ENCODE results near the gene YEATS4. TPM values are rescaled to one million over a fixed set of nuclear protein-coding genes. Genes with fewer than 3 reads are reported as not detected.

Gene YEATS4
- total RNA-seq, 1 donor, result 20.3 TPM

- H3K4me2 ChIP-seq (ENCODE audit: insufficient read depth, low read length), result no peak overlapping the region
- H3K4me3 ChIP-seq (ENCODE audit: insufficient read depth, low read length), result no peak overlapping the region
- H3K36me3 ChIP-seq (ENCODE audit: insufficient read depth, low read length), result no peaks in the 10 kb centered on the region
- no peak for TF ChIP-seq CTCF (IDR thresholded peaks at IDR 0.05; ENCODE audit: extremely low read depth, low read depth, low read length)
- DNase-seq (ENCODE audit: insufficient read length, low spot score, missing footprints), result no peak
- no peak overlapping the region for H2AFZ ChIP-seq (ENCODE audit: low read length)
- H3K27me3 ChIP-seq (ENCODE audit: insufficient read depth, low read length), result no peaks in the 10 kb centered on the region
- H3K27ac ChIP-seq (ENCODE audit: low read depth, low read length), result no peak overlapping the region
- no peaks in the 10 kb centered on the region for H3K4me1 ChIP-seq (ENCODE audit: insufficient read depth, low read length)
- no peaks in the 10 kb centered on the region for H4K20me1 ChIP-seq (ENCODE audit: insufficient read depth, low read length)
- no peaks in the 10 kb centered on the region for H3K9me3 ChIP-seq (ENCODE audit: low read depth, low read length)
- H3K79me2 ChIP-seq (ENCODE audit: insufficient read depth, low read length), result no peaks in the 10 kb centered on the region
These were observed 77.5 kb downstream of the YEATS4 start for GRCh38 chr12:69437073-69437472.

GRCh38 chr12:69438539-69438938, 79.0 kb downstream of the YEATS4 start:
- Histone ChIP-seq H3K27me3 (ENCODE audit: insufficient read depth, low read length) (no peaks in the 10 kb centered on the region), H3K4me1 (ENCODE audit: insufficient read depth, low read length) (no peaks in the 10 kb centered on the region), H3K9me3 (ENCODE audit: low read depth, low read length) (no peaks in the 10 kb centered on the region), H3K4me2 (ENCODE audit: insufficient read depth, low read length) (no peak overlapping the region), H3K4me3 (ENCODE audit: insufficient read depth, low read length) (no peak overlapping the region), H4K20me1 (ENCODE audit: insufficient read depth, low read length) (no peaks in the 10 kb centered on the region), H2AFZ (ENCODE audit: low read length) (no peak overlapping the region), H3K79me2 (ENCODE audit: insufficient read depth, low read length) (no peaks in the 10 kb centered on the region), H3K36me3 (ENCODE audit: insufficient read depth, low read length) (no peaks in the 10 kb centered on the region), H3K27ac (ENCODE audit: low read depth, low read length) (no peak overlapping the region)
- no peak for TF ChIP-seq CTCF (IDR thresholded peaks at IDR 0.05; ENCODE audit: extremely low read depth, low read depth, low read length)
- no peak for DNase-seq (ENCODE audit: insufficient read length, low spot score, missing footprints)

GRCh38 chr12:69440016-69440415, 80.5 kb downstream of the YEATS4 start:
- no peak for TF ChIP-seq CTCF (IDR thresholded peaks at IDR 0.05; ENCODE audit: extremely low read depth, low read depth, low read length)
- H3K9me3 ChIP-seq (ENCODE audit: low read depth, low read length), result no peaks in the 10 kb centered on the region
- DNase-seq (ENCODE audit: insufficient read length, low spot score, missing footprints), result no peak

More at GRCh38 chr12:69440016-69440415, 80.5 kb downstream of the YEATS4 start:
- H3K27ac ChIP-seq (ENCODE audit: low read depth, low read length), result no peak overlapping the region
- H3K4me2 ChIP-seq (ENCODE audit: insufficient read depth, low read length), result no peak overlapping the region
- no peaks in the 10 kb centered on the region for H3K4me1 ChIP-seq (ENCODE audit: insufficient read depth, low read length)
- H3K36me3 ChIP-seq (ENCODE audit: insufficient read depth, low read length), result no peaks in the 10 kb centered on the region
- no peak overlapping the region for H3K4me3 ChIP-seq (ENCODE audit: insufficient read depth, low read length)
- H3K79me2 ChIP-seq (ENCODE audit: insufficient read depth, low read length), result no peaks in the 10 kb centered on the region
- no peak overlapping the region for H2AFZ ChIP-seq (ENCODE audit: low read length)
- H3K27me3 ChIP-seq (ENCODE audit: insufficient read depth, low read length), result no peaks in the 10 kb centered on the region
- H4K20me1 ChIP-seq (ENCODE audit: insufficient read depth, low read length), result no peaks in the 10 kb centered on the region

Small RNA genes within 50 kb of the gene (small RNA-seq; reads per million reads assigned to genes)
- not detected for gene RN7SL804P

Other genes with a start within 250 kb of the YEATS4 start
- gene CPSF6, start 120.2 kb upstream of the YEATS4 start, total RNA-seq, result 23.9 and 24.5 TPM in 2 replicates
- gene LYZ, start 11.4 kb upstream of the YEATS4 start, total RNA-seq, result 1.8 and 8.3 TPM in 2 replicates
- 64.4 and 64.8 TPM in 2 replicates for gene FRS2, start 110.6 kb downstream of the YEATS4 start, total RNA-seq
- gene CCT2, start 225.7 kb downstream of the YEATS4 start, total RNA-seq, result 187 and 210 TPM in 2 replicates